ENCODE measurements around the gene GRIN1.

GRIN1 gene

DNA sequence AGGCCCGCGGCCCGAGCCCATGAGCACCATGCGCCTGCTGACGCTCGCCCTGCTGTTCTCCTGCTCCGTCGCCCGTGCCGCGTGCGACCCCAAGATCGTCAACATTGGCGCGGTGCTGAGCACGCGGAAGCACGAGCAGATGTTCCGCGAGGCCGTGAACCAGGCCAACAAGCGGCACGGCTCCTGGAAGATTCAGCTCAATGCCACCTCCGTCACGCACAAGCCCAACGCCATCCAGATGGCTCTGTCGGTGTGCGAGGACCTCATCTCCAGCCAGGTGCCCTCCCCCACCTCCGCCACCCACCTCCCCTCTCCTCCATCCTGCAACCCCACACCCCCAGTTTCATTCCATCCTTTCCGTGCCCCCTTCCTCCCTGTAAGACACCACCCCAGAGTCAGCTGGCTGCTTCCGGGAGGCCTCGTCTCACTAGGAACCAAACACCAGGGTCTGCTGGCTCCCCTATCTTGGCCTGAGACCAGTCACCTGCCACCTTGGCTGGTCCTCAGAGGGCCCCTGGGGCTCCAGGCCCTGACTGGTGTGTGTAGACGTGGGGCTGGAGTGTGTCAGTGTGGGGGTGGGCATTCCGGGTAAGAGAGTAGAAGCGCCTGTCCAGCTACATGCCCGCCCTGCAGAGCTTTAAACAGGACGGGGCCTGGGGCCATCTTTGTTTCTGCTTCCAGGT is 655 bp downstream of the GRIN1 start:
- TF ChIP-seq, protein P1, sequence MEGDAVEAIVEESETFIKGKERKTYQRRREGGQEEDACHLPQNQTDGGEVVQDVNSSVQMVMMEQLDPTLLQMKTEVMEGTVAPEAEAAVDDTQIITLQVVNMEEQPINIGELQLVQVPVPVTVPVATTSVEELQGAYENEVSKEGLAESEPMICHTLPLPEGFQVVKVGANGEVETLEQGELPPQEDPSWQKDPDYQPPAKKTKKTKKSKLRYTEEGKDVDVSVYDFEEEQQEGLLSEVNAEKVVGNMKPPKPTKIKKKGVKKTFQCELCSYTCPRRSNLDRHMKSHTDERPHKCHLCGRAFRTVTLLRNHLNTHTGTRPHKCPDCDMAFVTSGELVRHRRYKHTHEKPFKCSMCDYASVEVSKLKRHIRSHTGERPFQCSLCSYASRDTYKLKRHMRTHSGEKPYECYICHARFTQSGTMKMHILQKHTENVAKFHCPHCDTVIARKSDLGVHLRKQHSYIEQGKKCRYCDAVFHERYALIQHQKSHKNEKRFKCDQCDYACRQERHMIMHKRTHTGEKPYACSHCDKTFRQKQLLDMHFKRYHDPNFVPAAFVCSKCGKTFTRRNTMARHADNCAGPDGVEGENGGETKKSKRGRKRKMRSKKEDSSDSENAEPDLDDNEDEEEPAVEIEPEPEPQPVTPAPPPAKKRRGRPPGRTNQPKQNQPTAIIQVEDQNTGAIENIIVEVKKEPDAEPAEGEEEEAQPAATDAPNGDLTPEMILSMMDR (conservative IDR thresholded peaks at IDR 0.05) = no peak

DNA sequence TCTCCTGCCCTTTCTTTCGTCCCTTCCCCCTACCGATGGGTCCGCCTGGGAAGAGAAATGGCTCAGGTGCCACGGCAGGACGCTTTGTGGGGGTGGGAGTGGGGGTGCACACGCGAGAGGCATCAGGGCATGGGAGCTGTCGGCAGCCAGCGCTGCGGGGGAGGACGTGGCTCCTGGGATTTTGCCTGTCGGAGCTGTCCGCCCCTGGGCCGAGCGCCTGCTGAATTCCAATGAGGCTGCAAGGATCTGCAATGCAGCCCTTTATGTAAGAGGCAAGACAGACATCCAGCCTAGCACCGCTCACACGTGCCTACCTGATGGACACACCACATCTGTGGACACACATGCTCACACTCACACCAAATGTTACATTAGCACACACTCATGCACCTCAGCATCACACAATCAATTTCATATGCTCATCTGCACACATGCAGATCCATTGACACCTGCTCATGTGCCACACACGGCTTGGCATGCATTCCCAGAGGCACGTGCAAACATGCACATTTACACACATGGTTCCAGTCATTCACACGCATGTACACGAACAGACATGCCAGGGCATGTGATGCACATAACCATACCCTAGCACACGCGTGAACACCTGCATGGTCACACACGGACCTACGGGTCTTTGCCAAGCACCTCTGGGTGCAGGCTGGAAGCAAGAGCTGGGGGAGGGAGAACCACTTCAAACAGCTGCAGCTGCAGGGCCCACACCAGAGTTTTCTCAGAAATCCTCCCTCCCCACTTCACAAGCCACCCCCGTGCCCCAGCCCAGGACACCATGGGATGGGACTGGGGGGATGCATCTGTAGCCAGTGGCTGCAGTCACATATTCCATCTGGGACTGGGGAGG is 1.4 kb downstream of the GRIN1 start:
- TF ChIP-seq, protein P1 (conservative IDR thresholded peaks at IDR 0.05) = no peak
- no peak overlapping the region for H3K27ac ChIP-seq

More for the DNA sequence above, 655 bp downstream of the GRIN1 start:
- H3K27ac ChIP-seq = no peak overlapping the region

DNA sequence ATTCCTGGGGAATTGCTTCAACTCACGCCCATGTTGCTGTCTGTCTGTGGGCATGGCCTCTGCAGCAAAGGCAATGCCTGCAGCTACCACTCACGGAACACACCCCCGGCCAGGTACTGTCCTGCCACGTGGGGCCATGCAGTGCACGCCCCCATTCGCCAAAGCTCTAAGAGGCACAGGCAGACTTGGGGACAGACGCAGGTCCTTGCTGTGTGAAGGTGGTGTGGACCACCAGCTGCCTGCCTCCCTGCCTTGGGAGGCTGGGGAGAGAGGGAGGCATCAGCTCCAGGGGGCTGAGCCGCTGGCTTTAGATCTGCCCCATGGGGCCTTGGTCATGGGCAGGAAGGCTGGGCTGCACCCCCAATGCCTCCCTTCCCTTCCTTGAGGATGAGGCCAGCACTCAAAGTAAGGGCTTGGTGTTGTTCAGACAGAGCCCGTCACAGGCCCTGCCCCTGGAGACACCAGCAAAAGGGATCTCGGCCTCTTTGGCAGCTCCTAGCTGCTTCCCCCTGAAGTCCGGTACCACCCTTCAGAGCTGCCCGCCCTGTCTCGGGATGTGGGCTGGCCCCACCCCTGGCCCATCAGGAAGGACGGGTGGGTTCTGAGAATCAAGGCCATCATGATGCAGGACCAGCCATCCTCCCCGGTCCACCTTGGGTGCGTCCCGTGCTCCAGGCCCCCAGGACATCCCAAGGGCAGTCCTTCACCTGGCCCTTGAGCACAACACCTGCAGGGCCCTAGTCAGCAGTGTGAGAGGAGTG is 2.3 kb downstream of the GRIN1 start:
- TF ChIP-seq, protein P1 (conservative IDR thresholded peaks at IDR 0.05) = no peak
- no peak overlapping the region for H3K27ac ChIP-seq

DNA sequence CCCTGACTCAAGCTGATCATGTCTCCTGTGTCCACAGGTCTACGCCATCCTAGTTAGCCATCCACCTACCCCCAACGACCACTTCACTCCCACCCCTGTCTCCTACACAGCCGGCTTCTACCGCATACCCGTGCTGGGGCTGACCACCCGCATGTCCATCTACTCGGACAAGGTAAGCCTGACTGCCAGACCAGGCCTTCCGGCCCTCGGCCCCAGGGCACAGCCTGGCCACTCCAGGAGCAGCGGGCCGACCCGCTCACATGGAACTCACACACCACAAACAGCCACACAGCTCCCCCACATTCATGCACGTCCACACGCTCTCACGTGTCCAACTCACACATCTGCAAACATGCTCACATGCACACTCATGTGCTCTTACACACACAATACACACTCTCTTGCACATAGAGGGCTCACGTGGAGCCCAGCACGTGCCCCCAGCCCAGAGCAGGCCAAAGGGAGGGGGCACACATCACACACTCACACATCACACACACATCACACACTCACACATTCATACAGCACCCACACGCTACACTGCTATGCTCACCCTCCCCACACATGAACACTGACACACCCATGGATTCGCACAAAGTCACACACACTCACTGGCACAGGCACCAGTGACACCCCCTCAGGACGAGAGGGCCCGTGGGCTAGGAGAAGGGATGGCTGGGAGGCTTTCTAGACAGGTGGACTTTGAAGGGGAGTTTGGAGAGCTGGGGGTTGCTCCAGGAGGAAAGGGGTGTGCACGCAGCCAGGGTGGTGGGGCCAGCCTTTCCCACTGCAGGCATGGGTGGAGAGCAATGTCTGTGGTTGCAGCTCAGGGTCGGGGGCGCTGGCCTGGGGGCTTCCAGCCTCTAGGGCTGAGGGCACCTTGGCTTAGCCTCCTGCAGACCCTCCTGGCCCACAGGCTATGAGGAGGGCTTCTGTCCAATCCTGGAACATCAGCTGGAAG is 3.3 kb downstream of the GRIN1 start:
- H3K27ac ChIP-seq = no peak overlapping the region
- TF ChIP-seq, protein P1 (conservative IDR thresholded peaks at IDR 0.05) = no peak

DNA sequence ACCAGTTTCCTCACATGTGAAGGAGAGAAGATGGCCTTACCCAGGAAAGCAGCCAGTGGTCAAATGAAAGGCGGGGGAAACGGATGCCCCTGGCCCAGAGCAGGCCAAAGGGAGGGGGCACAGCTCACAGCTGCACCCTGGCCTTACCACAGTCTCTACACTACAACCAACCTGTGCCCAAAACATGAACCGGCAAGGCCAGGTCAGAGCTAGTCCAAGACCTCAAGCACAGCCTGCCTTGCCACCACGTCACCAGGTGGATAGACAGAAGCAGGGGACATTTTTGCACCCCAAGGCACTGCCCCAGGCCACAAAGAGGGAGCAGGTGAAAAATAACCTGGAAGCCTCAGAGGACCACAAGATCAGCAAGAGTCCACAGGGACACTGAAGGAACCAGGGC is 4.5 kb downstream of the GRIN1 start:
- TF ChIP-seq, protein P1 (conservative IDR thresholded peaks at IDR 0.05) = no peak
- no peak overlapping the region for H3K27ac ChIP-seq

DNA sequence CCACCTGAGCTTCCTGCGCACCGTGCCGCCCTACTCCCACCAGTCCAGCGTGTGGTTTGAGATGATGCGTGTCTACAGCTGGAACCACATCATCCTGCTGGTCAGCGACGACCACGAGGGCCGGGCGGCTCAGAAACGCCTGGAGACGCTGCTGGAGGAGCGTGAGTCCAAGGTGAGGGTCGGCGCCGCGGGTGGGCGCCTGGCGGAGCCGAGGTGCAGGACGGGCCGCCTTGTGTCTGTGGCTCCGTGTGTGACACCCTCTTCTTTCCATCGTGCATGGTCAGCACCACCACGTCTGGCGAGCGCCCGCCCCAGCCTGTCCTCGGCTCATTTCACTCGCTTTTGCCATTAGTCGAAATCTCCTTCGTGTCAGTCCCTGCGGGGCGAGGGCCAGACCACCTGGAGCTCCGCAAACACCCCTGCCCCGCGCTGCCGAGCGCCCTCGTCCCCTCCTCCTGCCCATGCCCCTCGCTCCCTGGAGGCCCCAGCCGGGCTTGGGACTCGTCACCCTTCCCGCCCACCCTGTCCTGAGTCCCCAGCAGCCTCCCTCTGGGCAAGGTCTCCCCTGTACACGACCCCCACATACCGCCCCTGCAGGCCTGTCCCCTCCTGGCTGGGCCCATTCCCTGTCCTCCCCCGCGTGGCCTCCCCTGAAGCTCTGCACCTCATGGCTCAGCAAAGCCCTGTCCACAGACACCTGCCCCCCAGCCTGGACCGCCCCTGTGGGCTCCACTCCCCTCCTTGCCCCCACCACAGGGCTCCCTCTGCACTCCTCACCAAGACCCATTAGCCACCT is 7.0 kb downstream of the GRIN1 start:
- no peak overlapping the region for H3K27ac ChIP-seq
- TF ChIP-seq, protein P1 (conservative IDR thresholded peaks at IDR 0.05) = no peak
